NB4 (cell line): ENCODE results near the gene DRAM1.

Experiments used
- DNase-seq: peaks from one replicate; pipeline ENCODE4 v3.0.0; 2010; ENCODE audit warnings: low read depth
- H3K4me3 ChIP-seq: one replicate; pipeline ENCODE4 v1.5.1; 2011; ENCODE audit warnings: mild to moderate bottlenecking, low read depth, low read length, moderate library complexity
- CTCF ChIP-seq: IDR thresholded peaks from one replicate; pipeline ENCODE4 v1.5.1; 2012; ENCODE audit warnings: low read depth, low read length
- MYC ChIP-seq: IDR thresholded peaks from 2 replicates; pipeline ENCODE4 v1.6.1; 2011; ENCODE audit warnings: low read depth, low read length
- POLR2A ChIP-seq: IDR thresholded peaks from 2 replicates; pipeline ENCODE4 v1.6.1; 2011; ENCODE audit warnings: mild to moderate bottlenecking; ENCODE audit not compliant: insufficient read length; ENCODE audit errors: extremely low read depth
- TF ChIP-seq, protein P1 (sequence below): IDR thresholded peaks from 2 replicates; pipeline ENCODE4 v1.6.1; 2011; ENCODE audit warnings: low read depth, low read length

The DRAM1 gene

DNA sequence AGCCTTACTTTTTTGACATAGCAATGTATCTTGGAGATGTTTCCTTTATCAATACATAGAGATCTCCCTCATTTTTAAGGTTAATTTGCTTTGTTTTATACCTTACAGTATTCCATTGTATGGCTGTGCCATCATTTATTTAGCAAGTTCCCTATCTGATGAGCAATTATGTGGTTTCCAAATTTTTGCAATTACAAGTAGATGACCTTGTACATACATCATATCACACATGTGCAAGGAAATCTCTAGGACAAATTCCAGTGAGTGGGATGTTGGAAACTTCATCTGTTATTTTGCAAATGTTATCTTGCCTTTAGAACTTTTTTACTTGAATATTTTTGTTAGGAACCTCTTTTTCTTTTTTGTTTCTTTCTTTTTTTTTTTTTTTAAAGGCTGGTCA lies 49.7 kb downstream of the DRAM1 start:
- no peak overlapping the region for H3K4me3 ChIP-seq
- DNase-seq, result no peak
- TF ChIP-seq, protein P1, sequence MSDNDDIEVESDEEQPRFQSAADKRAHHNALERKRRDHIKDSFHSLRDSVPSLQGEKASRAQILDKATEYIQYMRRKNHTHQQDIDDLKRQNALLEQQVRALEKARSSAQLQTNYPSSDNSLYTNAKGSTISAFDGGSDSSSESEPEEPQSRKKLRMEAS, result no peak
- TF ChIP-seq CTCF (no peak), MYC (no peak), POLR2A (no peak)

GRCh38 chr12:101927999-101928398 lies 50.6 kb downstream of the DRAM1 start:
- TF ChIP-seq MYC (no peak), CTCF (no peak), POLR2A (no peak)
- TF ChIP-seq, protein P1, result no peak
- no peak overlapping the region for H3K4me3 ChIP-seq
- DNase-seq, result peak; percentile 25

GRCh38 chr12:101928556-101928955 lies 51.2 kb downstream of the DRAM1 start:
- TF ChIP-seq CTCF (no peak), MYC (no peak), POLR2A (no peak)
- TF ChIP-seq, protein P1, result no peak
- DNase-seq, result peak; percentile 23
- no peak overlapping the region for H3K4me3 ChIP-seq

DNA sequence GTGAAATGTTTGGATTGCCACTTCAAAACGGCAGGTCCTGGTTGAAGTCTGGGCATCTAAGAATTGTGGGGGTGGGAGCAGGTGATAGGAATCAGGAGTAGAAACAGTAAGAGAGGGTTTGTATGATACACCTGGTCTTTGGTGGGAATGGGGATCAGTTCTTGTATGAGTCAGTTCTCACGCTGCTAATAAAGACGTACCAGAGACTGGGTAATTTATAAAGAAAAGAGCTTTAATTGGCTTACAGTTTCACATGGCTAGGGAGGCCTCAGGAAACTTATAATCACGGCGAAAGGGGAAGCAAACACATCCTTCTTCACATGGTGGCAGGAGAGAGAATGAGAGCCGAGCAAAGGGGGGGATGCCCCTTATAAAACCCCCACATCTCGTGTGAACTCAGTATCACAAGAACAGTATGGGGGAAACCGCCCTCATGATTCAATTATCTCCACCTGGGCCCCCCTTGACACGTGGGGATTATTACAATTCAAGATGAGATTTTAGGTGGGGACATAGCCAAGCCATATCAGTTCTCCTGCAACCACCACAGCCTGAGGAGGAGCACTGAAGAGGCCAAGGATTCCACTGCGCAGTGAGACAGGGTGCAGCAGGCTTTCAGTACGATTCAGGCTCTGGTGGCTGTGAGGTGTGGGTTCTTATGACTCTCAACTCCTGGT lies 52.1 kb downstream of the DRAM1 start:
- no peak overlapping the region for H3K4me3 ChIP-seq
- TF ChIP-seq POLR2A (no peak), MYC (no peak), CTCF (no peak)
- TF ChIP-seq, protein P1, result no peak
- DNase-seq, result no peak

- H3K4me3 ChIP-seq, result no peak overlapping the region
- no peak for DNase-seq
- TF ChIP-seq MYC (no peak), CTCF (no peak), POLR2A (no peak)
- TF ChIP-seq, protein P1, result no peak
Observed at GRCh38 chr12:101931498-101932326, 54.3 kb downstream of the DRAM1 start.
